ENCODE measurements around the gene PPP4R3B. TPM values are rescaled to one million over a fixed set of nuclear protein-coding genes. Genes with fewer than 3 reads are reported as not detected.
A peak's percentile ranks its signal among the peaks of the same experiment; 100 is the strongest.

Gene PPP4R3B
- total and polyA plus RNA-seq, 2 experiments from 2014 or later, result 25.6 to 56.6 TPM

- no peak for TF ChIP-seq ZNF462 (CRISPR knock-in tag; IDR thresholded peaks at IDR 0.05)
- TF ChIP-seq ETS1 (IDR thresholded peaks at IDR 0.05), result no peak
- TF ChIP-seq JUNB (IDR thresholded peaks at IDR 0.05; ENCODE audit: unreplicated experiment), result no peak
- no peak for TF ChIP-seq NANOG (IDR thresholded peaks at IDR 0.05; ENCODE audit: borderline replicate concordance)
- no peak for TF ChIP-seq POLR2AphosphoS5 (IDR thresholded peaks at IDR 0.05; ENCODE audit: low read depth)
Observed at GRCh38 chr2:55502590-55503141, 114.8 kb downstream of the PPP4R3B start (continued).

GRCh38 chr2:55500025-55500424 lies 117.4 kb downstream of the PPP4R3B start:
- Histone ChIP-seq H3K36me3 (ENCODE audit: insufficient read depth) (no peaks in the 10 kb centered on the region), H3K27me3 (ENCODE audit: insufficient read depth) (no peaks in the 10 kb centered on the region), H2AFZ (0 out of 2 replicates have a peak overlapping the region, but pooled peaks have one; percentile 19), H3K4me2 (no peak overlapping the region), H3F3A (replicated peaks; ENCODE audit: low read depth) (no peaks in the 10 kb centered on the region), H3K27ac (ENCODE audit: low read depth) (no peak overlapping the region), H3K4me1 (ENCODE audit: insufficient read depth) (peaks cover 3% of the 10 kb centered on the region; the same call in 1 of the 2 replicates), H3K79me2 (replicated peaks; ENCODE audit: insufficient read depth) (no peaks in the 10 kb centered on the region), H3K4me3 (no peak overlapping the region), H4K20me1 (replicated peaks; ENCODE audit: insufficient read depth) (no peaks in the 10 kb centered on the region), H3K9me2 (ENCODE audit: insufficient read depth) (peaks cover 5% of the 10 kb centered on the region; the same call in 1 of the 2 replicates)
- Mint-ChIP-seq H3K4me1 (0 out of 3 replicates have a peak, but pooled peaks cover 2% of the 10 kb centered on the region), H3K27ac (peak overlapping the region; percentile 9; the same call in 1 of the 2 replicates), H3K4me3 (no peak overlapping the region), H3K27me3 (ENCODE audit: insufficient read depth, low read depth, poor library complexity) (no peaks in the 10 kb centered on the region), H3K36me3 (ENCODE audit: low read depth) (no peaks in the 10 kb centered on the region), H3K9me3 (no peaks in the 10 kb centered on the region; the same call in 1 of the 3 replicates)
- no peak for TF ChIP-seq POLR2AphosphoS5 (IDR thresholded peaks at IDR 0.05; ENCODE audit: low read depth)
- TF ChIP-seq CTCF (conservative IDR thresholded peaks at IDR 0.05; ENCODE audit: low read depth in 2 of 2), result 0 out of 4 replicates have a peak, but pooled peaks of 1 of the 2 experiments have one; percentile 1
- no peak for ATAC-seq
- DNase-seq (ENCODE audit: low spot score), result no peak

Measured in GM23338 (cell line).